Neural progenitor cell (in vitro differentiated cells): ENCODE measurements around the gene CARD11. TPM values are rescaled to one million over a fixed set of nuclear protein-coding genes. Genes with fewer than 3 reads are reported as not detected.
A peak's percentile ranks its signal among the peaks of the same experiment; 100 is the strongest.

Experiments
- DNase-seq: peaks from one replicate; pipeline ENCODE4 v3.0.0-alpha.2; 2016; ENCODE audit warnings: low spot score
- H2AFZ ChIP-seq: fragments of 200-600 bp; sonication (generic); replicated peaks from 2 replicates; pipeline ENCODE4 v1.6.1; 2016; ENCODE audit warnings: antibody characterized with exemption
- H3F3A ChIP-seq: fragments of 200-600 bp; sonication (generic); 2 replicates; pipeline ENCODE4 v1.6.1; 2016; ENCODE audit warnings: antibody characterized with exemption, low read depth
- H3K27ac ChIP-seq: fragments of 200-600 bp; sonication (generic); 2 replicates; pipeline ENCODE4 v1.5.1; 2016; ENCODE audit warnings: mild to moderate bottlenecking
- H3K27me3 ChIP-seq: fragments of 200-600 bp; sonication (generic); 2 replicates; pipeline ENCODE4 v1.6.1; 2016; ENCODE audit warnings: mild to moderate bottlenecking, moderate library complexity
- H3K36me3 ChIP-seq: fragments of 200-600 bp; sonication (generic); 2 replicates; pipeline ENCODE4 v1.5.1; 2016
- H3K4me1 ChIP-seq: fragments of 200-600 bp; sonication (generic); 2 replicates; pipeline ENCODE4 v1.6.1; 2016; ENCODE audit warnings: mixed run types
- H3K4me2 ChIP-seq: fragments of 200-600 bp; sonication (generic); 2 replicates; pipeline ENCODE4 v1.6.1; 2016
- H3K4me3 ChIP-seq: fragments of 200-600 bp; sonication (generic); 2 replicates; pipeline ENCODE4 v1.5.1; 2016
- H3K79me2 ChIP-seq: fragments of 200-600 bp; sonication (generic); 2 replicates; pipeline ENCODE4 v1.6.1; 2016; ENCODE audit warnings: low read depth
- H3K9ac ChIP-seq: fragments of 200-600 bp; sonication (generic); 2 replicates; pipeline ENCODE4 v1.6.1; 2016
- H3K9me3 ChIP-seq: fragments of 200-600 bp; sonication (generic); 2 replicates; pipeline ENCODE4 v1.5.1; 2016; ENCODE audit warnings: low read depth
- H4K20me1 ChIP-seq: fragments of 200-600 bp; sonication (generic); 2 replicates; pipeline ENCODE4 v1.6.1; 2016; ENCODE audit warnings: low read depth
- H3K27ac Mint-ChIP-seq: 3 replicates; pipeline ENCODE4 v1.8.0; 2021; ENCODE audit warnings: mixed read lengths
- H3K27me3 Mint-ChIP-seq: 2 replicates; pipeline ENCODE4 v1.8.0; 2022; ENCODE audit warnings: low read depth, mild to moderate bottlenecking, inconsistent platforms, moderate library complexity, mixed read lengths; ENCODE audit not compliant: insufficient read depth
- H3K36me3 Mint-ChIP-seq: 3 replicates; pipeline ENCODE4 v1.8.0; 2021; ENCODE audit warnings: mixed read lengths
- H3K4me1 Mint-ChIP-seq: 3 replicates; pipeline ENCODE4 v1.8.0; 2021; ENCODE audit warnings: mixed read lengths
- H3K4me3 Mint-ChIP-seq: 3 replicates; pipeline ENCODE4 v1.8.0; 2021; ENCODE audit warnings: mild to moderate bottlenecking, moderate library complexity, mixed read lengths
- H3K9me3 Mint-ChIP-seq: 3 replicates; pipeline ENCODE4 v1.8.0; 2020; ENCODE audit warnings: mixed read lengths
- CTCF ChIP-seq: fragments of 200-600 bp; sonication (generic); IDR thresholded peaks from 2 replicates; pipeline ENCODE4 v1.5.1; 2017; ENCODE audit warnings: antibody characterized with exemption, mild to moderate bottlenecking
- EZH2 ChIP-seq: fragments of 200-600 bp; sonication (generic); IDR thresholded peaks from 2 replicates; pipeline ENCODE4 v1.6.1; 2017; ENCODE audit warnings: antibody characterized with exemption, mild to moderate bottlenecking, moderate library complexity
- EZH2phosphoT487 ChIP-seq: fragments of 200-600 bp; sonication (generic); IDR thresholded peaks from 2 replicates; pipeline ENCODE4 v1.6.1; 2017; ENCODE audit warnings: antibody characterized with exemption
- total RNA-seq: library from RNA; depleted of rRNA; stranded (reverse); fragments of >200 nt; gene quantifications from 2 replicates; pipeline ENCODE4 v1.2.3, GENCODE V29; 2015; ENCODE audit warnings: low replicate concordance

CARD11 gene
- total RNA-seq, 1 donor from 2014 or later: 0.75 TPM

GRCh38 chr7:2912684-2913439 lies 130.8 kb downstream of the CARD11 start:
- no peaks in the 10 kb centered on the region for H3F3A ChIP-seq
- no peak overlapping the region for H3K9ac ChIP-seq
- no peaks in the 10 kb centered on the region for H3K27me3 ChIP-seq
- no peaks in the 10 kb centered on the region for H3K36me3 ChIP-seq
- TF ChIP-seq EZH2phosphoT487: no peak
- TF ChIP-seq EZH2: no peak
- no peak for TF ChIP-seq CTCF
- H3K4me1 ChIP-seq: peaks cover 5% of the 10 kb centered on the region
- no peaks in the 10 kb centered on the region for H3K79me2 ChIP-seq
- Mint-ChIP-seq H3K4me3 (no peak overlapping the region), H3K27ac (no peak overlapping the region), H3K4me1 (peaks cover 12% of the 10 kb centered on the region), H3K27me3 (peaks cover 6% of the 10 kb centered on the region), H3K9me3 (peaks cover 2% of the 10 kb centered on the region), H3K36me3 (no peaks in the 10 kb centered on the region)
- H4K20me1 ChIP-seq: no peaks in the 10 kb centered on the region
- H3K4me2 ChIP-seq: no peak overlapping the region
- DNase-seq: no peak
- H3K9me3 ChIP-seq: no peaks in the 10 kb centered on the region
- H3K27ac ChIP-seq: no peak overlapping the region
- H2AFZ ChIP-seq: no peak overlapping the region
- no peak overlapping the region for H3K4me3 ChIP-seq

- no peaks in the 10 kb centered on the region for H3K4me1 ChIP-seq
- H3K27ac Mint-ChIP-seq: peak overlapping the region; percentile 13
- H3K4me3 ChIP-seq: no peak overlapping the region
Measured at GRCh38 chr7:2911466-2911865, 132.2 kb downstream of the CARD11 start.

GRCh38 chr7:2909471-2910039 lies 134.1 kb downstream of the CARD11 start:
- Histone ChIP-seq H3K4me1 (no peaks in the 10 kb centered on the region), H3K27ac (no peak overlapping the region), H3K4me2 (no peak overlapping the region), H3F3A (no peaks in the 10 kb centered on the region), H4K20me1 (no peaks in the 10 kb centered on the region), H3K79me2 (no peaks in the 10 kb centered on the region), H2AFZ (no peak overlapping the region), H3K27me3 (no peaks in the 10 kb centered on the region), H3K9ac (no peak overlapping the region), H3K9me3 (no peaks in the 10 kb centered on the region), H3K4me3 (no peak overlapping the region), H3K36me3 (no peaks in the 10 kb centered on the region)
- peaks cover 2% of the 10 kb centered on the region for H3K9me3 Mint-ChIP-seq
- TF ChIP-seq EZH2phosphoT487: no peak
- no peaks in the 10 kb centered on the region for H3K36me3 Mint-ChIP-seq
- no peak for DNase-seq
- H3K27me3 Mint-ChIP-seq: peaks cover 6% of the 10 kb centered on the region
- no peak overlapping the region for H3K27ac Mint-ChIP-seq
- H3K4me1 Mint-ChIP-seq: peaks cover 5% of the 10 kb centered on the region
- no peak overlapping the region for H3K4me3 Mint-ChIP-seq

More at GRCh38 chr7:2911466-2911865, 132.2 kb downstream of the CARD11 start:
- H3K36me3 ChIP-seq: no peaks in the 10 kb centered on the region
- no peaks in the 10 kb centered on the region for H3K79me2 ChIP-seq
- DNase-seq: no peak
- Mint-ChIP-seq H3K27me3 (peaks cover 4% of the 10 kb centered on the region), H3K9me3 (peaks cover 2% of the 10 kb centered on the region), H3K4me1 (peaks cover 5% of the 10 kb centered on the region), H3K36me3 (no peaks in the 10 kb centered on the region), H3K4me3 (no peak overlapping the region)
- no peaks in the 10 kb centered on the region for H3F3A ChIP-seq
- no peak overlapping the region for H3K27ac ChIP-seq
- H2AFZ ChIP-seq: no peak overlapping the region
- H3K9ac ChIP-seq: no peak overlapping the region
- no peaks in the 10 kb centered on the region for H4K20me1 ChIP-seq
- no peaks in the 10 kb centered on the region for H3K27me3 ChIP-seq
- no peaks in the 10 kb centered on the region for H3K9me3 ChIP-seq
- H3K4me2 ChIP-seq: no peak overlapping the region
- TF ChIP-seq EZH2 (no peak), EZH2phosphoT487 (no peak), CTCF (no peak)

DNA sequence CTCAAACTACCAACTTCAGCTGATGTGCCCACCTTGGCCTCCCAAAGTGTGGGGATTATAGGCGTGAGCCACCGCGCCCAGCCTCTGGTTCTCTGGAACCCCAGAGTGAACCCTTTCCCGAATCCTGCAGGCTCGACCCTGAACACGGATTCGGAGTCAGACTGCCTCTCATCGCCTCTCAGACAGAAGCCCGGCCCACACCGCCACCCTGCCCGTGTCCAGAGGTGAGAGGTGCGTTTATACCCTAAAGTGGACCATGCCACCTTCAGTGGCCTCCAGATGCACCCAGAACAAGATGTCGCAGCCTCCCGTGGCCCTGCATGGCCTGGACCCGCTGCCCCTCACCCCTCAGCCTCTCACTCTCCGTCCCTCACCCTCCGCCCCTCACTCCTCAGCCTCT lies 134.6 kb downstream of the CARD11 start:
- no peaks in the 10 kb centered on the region for H3K36me3 ChIP-seq
- no peak for TF ChIP-seq CTCF
- TF ChIP-seq EZH2phosphoT487: no peak
- no peak for TF ChIP-seq EZH2
- no peak overlapping the region for H3K4me2 ChIP-seq
- no peaks in the 10 kb centered on the region for H3K4me1 ChIP-seq
- no peaks in the 10 kb centered on the region for H3K9me3 ChIP-seq
- H3F3A ChIP-seq: no peaks in the 10 kb centered on the region
- no peak overlapping the region for H3K4me3 ChIP-seq
- no peaks in the 10 kb centered on the region for H3K36me3 Mint-ChIP-seq
- H3K27me3 ChIP-seq: no peaks in the 10 kb centered on the region
- H3K27me3 Mint-ChIP-seq: peaks cover 6% of the 10 kb centered on the region
- H3K4me1 Mint-ChIP-seq: peaks cover 6% of the 10 kb centered on the region
- H3K9ac ChIP-seq: no peak overlapping the region
- H2AFZ ChIP-seq: no peak overlapping the region
- H3K27ac ChIP-seq: no peak overlapping the region
- no peaks in the 10 kb centered on the region for H3K79me2 ChIP-seq
- no peaks in the 10 kb centered on the region for H4K20me1 ChIP-seq
- H3K4me3 Mint-ChIP-seq: no peak overlapping the region
- DNase-seq: no peak
- H3K27ac Mint-ChIP-seq: no peak overlapping the region
- peaks cover 2% of the 10 kb centered on the region for H3K9me3 Mint-ChIP-seq
